ENCODE measurements around the gene AUTS2. TPM values are rescaled to one million over a fixed set of nuclear protein-coding genes. Genes with fewer than 3 reads are reported as not detected.

AUTS2 gene
- total RNA-seq, 1 experiment from 2014 or later: 50.0 TPM

DNA sequence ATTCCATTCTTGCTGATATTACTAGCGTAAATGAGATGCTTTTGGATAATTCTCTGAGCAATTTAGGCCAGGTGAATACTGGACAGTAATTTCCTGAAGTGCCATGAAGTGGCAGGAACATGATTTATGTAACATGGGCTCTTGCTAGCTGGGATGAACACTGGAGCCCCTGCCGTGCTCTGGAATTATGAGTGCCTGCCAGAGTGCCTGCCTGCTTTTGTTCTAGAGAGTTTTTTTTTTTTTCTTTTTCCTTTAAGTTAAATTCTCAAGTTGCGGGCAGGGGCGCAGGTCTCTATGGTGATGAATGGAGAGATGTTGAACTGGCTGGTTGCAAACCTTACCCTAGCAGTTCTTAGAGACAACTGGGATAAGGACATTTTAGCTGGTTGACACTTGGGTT is 165.9 kb downstream of the AUTS2 start:
- CTCF ChIA-PET: no interaction called here
- Mint-ChIP-seq H3K9me3 (no peaks in the 10 kb centered on the region), H3K4me1 (peaks cover 7% of the 10 kb centered on the region), H3K27ac (no peak overlapping the region), H3K4me3 (no peak overlapping the region), H3K27me3 (ENCODE audit: low read depth) (no peaks in the 10 kb centered on the region; the same call in 1 of the 2 replicates), H3K36me3 (no peaks in the 10 kb centered on the region)
- TF ChIP-seq GABPB1 (CRISPR knock-in tag; IDR thresholded peaks at IDR 0.05): no peak
- no peak for TF ChIP-seq CREB1 (CRISPR knock-in tag; IDR thresholded peaks at IDR 0.05)
- TF ChIP-seq JAZF1 (CRISPR knock-in tag; IDR thresholded peaks at IDR 0.05): no peak
- no peak for TF ChIP-seq TP53 (CRISPR knock-in tag; IDR thresholded peaks at IDR 0.05)
- no peak for TF ChIP-seq FOXK1 (CRISPR knock-in tag; IDR thresholded peaks at IDR 0.05)
- TF ChIP-seq ATF1 (CRISPR knock-in tag; IDR thresholded peaks at IDR 0.05): no peak
- no peak for TF ChIP-seq PRRX2 (CRISPR knock-in tag; IDR thresholded peaks at IDR 0.05)
- no peak for TF ChIP-seq NFE2L1 (CRISPR knock-in tag; IDR thresholded peaks at IDR 0.05)
- TF ChIP-seq ESRRA (CRISPR knock-in tag; IDR thresholded peaks at IDR 0.05; ENCODE audit: borderline replicate concordance): no peak
- no peak for TF ChIP-seq TEAD1 (CRISPR knock-in tag; IDR thresholded peaks at IDR 0.05)
- no peak for TF ChIP-seq ZNF396 (CRISPR knock-in tag; IDR thresholded peaks at IDR 0.05; ENCODE audit: borderline replicate concordance)
- TF ChIP-seq, protein P1, sequence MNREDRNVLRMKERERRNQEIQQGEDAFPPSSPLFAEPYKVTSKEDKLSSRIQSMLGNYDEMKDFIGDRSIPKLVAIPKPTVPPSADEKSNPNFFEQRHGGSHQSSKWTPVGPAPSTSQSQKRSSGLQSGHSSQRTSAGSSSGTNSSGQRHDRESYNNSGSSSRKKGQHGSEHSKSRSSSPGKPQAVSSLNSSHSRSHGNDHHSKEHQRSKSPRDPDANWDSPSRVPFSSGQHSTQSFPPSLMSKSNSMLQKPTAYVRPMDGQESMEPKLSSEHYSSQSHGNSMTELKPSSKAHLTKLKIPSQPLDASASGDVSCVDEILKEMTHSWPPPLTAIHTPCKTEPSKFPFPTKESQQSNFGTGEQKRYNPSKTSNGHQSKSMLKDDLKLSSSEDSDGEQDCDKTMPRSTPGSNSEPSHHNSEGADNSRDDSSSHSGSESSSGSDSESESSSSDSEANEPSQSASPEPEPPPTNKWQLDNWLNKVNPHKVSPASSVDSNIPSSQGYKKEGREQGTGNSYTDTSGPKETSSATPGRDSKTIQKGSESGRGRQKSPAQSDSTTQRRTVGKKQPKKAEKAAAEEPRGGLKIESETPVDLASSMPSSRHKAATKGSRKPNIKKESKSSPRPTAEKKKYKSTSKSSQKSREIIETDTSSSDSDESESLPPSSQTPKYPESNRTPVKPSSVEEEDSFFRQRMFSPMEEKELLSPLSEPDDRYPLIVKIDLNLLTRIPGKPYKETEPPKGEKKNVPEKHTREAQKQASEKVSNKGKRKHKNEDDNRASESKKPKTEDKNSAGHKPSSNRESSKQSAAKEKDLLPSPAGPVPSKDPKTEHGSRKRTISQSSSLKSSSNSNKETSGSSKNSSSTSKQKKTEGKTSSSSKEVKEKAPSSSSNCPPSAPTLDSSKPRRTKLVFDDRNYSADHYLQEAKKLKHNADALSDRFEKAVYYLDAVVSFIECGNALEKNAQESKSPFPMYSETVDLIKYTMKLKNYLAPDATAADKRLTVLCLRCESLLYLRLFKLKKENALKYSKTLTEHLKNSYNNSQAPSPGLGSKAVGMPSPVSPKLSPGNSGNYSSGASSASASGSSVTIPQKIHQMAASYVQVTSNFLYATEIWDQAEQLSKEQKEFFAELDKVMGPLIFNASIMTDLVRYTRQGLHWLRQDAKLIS (CRISPR knock-in tag; IDR thresholded peaks at IDR 0.05; ENCODE audit: borderline replicate concordance): no peak
- no peak for TF ChIP-seq ELF4 (CRISPR knock-in tag; IDR thresholded peaks at IDR 0.05; ENCODE audit: low read depth)
- TF ChIP-seq, protein P2, sequence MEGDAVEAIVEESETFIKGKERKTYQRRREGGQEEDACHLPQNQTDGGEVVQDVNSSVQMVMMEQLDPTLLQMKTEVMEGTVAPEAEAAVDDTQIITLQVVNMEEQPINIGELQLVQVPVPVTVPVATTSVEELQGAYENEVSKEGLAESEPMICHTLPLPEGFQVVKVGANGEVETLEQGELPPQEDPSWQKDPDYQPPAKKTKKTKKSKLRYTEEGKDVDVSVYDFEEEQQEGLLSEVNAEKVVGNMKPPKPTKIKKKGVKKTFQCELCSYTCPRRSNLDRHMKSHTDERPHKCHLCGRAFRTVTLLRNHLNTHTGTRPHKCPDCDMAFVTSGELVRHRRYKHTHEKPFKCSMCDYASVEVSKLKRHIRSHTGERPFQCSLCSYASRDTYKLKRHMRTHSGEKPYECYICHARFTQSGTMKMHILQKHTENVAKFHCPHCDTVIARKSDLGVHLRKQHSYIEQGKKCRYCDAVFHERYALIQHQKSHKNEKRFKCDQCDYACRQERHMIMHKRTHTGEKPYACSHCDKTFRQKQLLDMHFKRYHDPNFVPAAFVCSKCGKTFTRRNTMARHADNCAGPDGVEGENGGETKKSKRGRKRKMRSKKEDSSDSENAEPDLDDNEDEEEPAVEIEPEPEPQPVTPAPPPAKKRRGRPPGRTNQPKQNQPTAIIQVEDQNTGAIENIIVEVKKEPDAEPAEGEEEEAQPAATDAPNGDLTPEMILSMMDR (IDR thresholded peaks at IDR 0.05): no peak
- TF ChIP-seq, protein P3, sequence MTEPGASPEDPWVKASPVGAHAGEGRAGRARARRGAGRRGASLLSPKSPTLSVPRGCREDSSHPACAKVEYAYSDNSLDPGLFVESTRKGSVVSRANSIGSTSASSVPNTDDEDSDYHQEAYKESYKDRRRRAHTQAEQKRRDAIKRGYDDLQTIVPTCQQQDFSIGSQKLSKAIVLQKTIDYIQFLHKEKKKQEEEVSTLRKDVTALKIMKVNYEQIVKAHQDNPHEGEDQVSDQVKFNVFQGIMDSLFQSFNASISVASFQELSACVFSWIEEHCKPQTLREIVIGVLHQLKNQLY (CRISPR knock-in tag; IDR thresholded peaks at IDR 0.05): no peak
- no peak for TF ChIP-seq FOXP1 (CRISPR knock-in tag; IDR thresholded peaks at IDR 0.05; ENCODE audit: borderline replicate concordance)
- ATAC-seq (no peak), DNase-seq (ENCODE audit: low spot score) (no peak)
- POLR2A ChIA-PET: interaction anchor here (1.1 kb wide), 1 partner anchor 13 kb away, joined by 5 read pairs; no protein-coding TSS in a partner anchor

DNA sequence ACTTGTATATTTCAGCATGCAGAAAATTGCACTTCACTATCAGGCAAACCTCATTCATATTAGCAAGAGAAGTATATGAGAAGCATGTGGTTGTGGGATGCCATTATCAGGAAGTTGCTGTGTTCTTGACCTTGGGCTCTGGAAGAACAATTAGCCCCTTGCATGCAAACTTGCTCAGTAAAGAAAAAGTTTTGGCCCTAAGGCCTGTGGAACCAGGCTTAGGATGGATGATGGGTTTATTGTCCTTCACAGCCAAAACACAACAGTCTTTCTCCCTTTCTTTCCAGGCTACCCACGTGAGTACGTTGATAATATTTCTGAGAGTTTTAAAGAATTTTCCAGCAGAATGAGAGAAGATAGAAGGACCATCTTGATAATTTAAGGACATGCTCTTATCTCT is 166.4 kb downstream of the AUTS2 start:
- TF ChIP-seq TP53 (CRISPR knock-in tag; IDR thresholded peaks at IDR 0.05): no peak
- TF ChIP-seq, protein P2 (IDR thresholded peaks at IDR 0.05): no peak
- TF ChIP-seq GTF2I (CRISPR knock-in tag; conservative IDR thresholded peaks at IDR 0.05): no peak
- TF ChIP-seq JAZF1 (CRISPR knock-in tag; IDR thresholded peaks at IDR 0.05): no peak
- TF ChIP-seq NFATC4 (CRISPR knock-in tag; IDR thresholded peaks at IDR 0.05): no peak
- Mint-ChIP-seq H3K36me3 (no peaks in the 10 kb centered on the region), H3K27me3 (ENCODE audit: low read depth) (no peaks in the 10 kb centered on the region; the same call in 1 of the 2 replicates), H3K27ac (no peak overlapping the region), H3K4me1 (peaks cover 7% of the 10 kb centered on the region), H3K9me3 (no peaks in the 10 kb centered on the region), H3K4me3 (no peak overlapping the region)
- CTCF ChIA-PET: no interaction called here
- DNase-seq (ENCODE audit: low spot score): no peak
- ATAC-seq: no peak
- POLR2A ChIA-PET: interaction anchor here (1.1 kb wide), 1 partner anchor 13 kb away, joined by 5 read pairs; no protein-coding TSS in a partner anchor
